Mucosa of rectum (tissue), 2 donors: ENCODE data around the gene PIERCE2.
"Not testable (repeated sequence)": the region's sequence is repeated elsewhere in the genome, so short reads cannot be mapped to it uniquely, and the experiment has no call there.

Experiments used
- H3K27ac ChIP-seq, 2 donors: one replicate each; pipeline ENCODE4 v1.7.0; 2013; ENCODE audit warnings: inconsistent platforms in 2 of 2, low read depth in 2 of 2, low read length in 2 of 2
- H3K27me3 ChIP-seq, 2 donors: one replicate each; pipeline ENCODE4 v1.7.0; 2013; ENCODE audit warnings: low read length in 2 of 2; ENCODE audit not compliant: control insufficient read depth in 2 of 2, insufficient read depth in 2 of 2
- H3K36me3 ChIP-seq, 2 donors: one replicate each; pipeline ENCODE4 v1.7.0; 2013; ENCODE audit warnings: low read length in 2 of 2; ENCODE audit not compliant: control insufficient read depth in 2 of 2, insufficient read depth in 2 of 2
- H3K4me1 ChIP-seq, 2 donors: one replicate each; pipeline ENCODE4 v1.7.0; 2013; ENCODE audit warnings: low read length in 2 of 2, mild to moderate bottlenecking in 1 of 2; ENCODE audit not compliant: control insufficient read depth in 2 of 2, insufficient read depth in 2 of 2
- H3K4me3 ChIP-seq, 2 donors: one replicate each; pipeline ENCODE4 v1.7.0; 2013; ENCODE audit warnings: low read length in 2 of 2
- H3K9ac ChIP-seq, 2 donors: one replicate each; pipeline ENCODE4 v1.7.0; 2013; ENCODE audit warnings: low read length in 2 of 2, low read depth in 1 of 2, mild to moderate bottlenecking in 1 of 2
- H3K9me3 ChIP-seq, 2 donors: one replicate each; pipeline ENCODE4 v1.7.0; 2013; ENCODE audit warnings: low read length in 2 of 2; ENCODE audit not compliant: control insufficient read depth in 2 of 2
- donor health status: healthy.
- donor health status: Normal muscosa, but diverticular disease.

PIERCE2 gene

DNA sequence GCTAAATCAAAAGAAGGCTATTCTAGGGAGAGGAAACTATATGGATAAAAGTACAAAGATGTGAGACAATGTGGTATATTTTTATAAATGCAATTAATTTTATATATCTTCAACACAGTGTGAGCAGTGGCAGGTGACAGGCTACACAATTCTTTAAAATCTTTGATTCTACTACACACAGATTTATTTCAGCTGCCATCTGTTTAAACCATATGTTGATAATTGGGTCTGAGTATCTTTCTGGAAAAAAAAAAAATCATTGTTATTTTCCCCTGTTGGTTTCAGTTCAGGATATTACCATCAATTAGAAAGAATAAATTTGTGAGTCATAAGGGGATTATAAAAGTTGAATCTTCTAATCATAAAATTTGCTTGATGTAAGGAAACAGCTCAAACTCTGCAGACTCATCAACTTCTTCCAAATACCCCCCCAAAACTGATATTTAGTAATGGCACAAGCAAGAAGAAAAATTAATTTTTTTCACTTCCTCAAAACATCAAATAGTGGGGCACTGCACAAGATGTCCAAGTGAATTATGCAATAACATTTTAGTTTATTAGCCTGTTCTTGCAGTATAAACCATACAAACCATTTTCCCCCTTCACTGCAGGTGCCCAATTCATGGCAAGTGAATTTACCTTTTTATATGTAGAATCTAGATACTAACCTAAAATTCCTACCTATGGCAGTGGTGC, 12.0 kb downstream of the PIERCE2 start:
- Histone ChIP-seq H3K36me3 (no peaks in the 10 kb centered on the region), H3K9ac (no peak overlapping the region), H3K4me1 (no peaks in the 10 kb centered on the region), H3K4me3 (no peak overlapping the region), H3K9me3 (no peaks in the 10 kb centered on the region), H3K27ac (no peak overlapping the region), H3K27me3 (no peaks in the 10 kb centered on the region)

DNA sequence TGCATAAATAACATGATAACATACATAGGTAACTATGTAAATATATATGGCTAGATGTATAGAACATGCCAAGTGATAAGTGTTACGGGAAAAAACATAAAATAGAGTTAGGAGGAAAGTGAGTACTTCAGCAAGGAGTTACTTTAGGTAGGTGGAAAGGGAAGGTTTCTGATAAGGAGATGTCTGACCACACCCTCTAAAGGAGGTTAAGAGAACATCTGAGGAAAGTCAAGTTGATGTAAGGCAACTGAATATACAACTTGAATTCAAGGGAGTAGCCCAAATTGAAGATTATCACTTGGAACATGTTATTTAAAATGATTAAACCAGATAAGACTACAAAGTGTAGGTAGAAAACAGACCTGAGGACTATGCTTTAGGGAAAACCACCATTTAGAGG, 13.8 kb downstream of the PIERCE2 start:
- Histone ChIP-seq H3K36me3 (no peaks in the 10 kb centered on the region), H3K27me3 (no peaks in the 10 kb centered on the region), H3K4me1 (no peaks in the 10 kb centered on the region), H3K27ac (no peak overlapping the region), H3K9me3 (no peaks in the 10 kb centered on the region), H3K4me3 (no peak overlapping the region), H3K9ac (no peak overlapping the region)

GRCh38 chr15:55434989-55435825, 26.9 kb downstream of the PIERCE2 start:
- Histone ChIP-seq H3K36me3 (no peaks in the 10 kb centered on the region), H3K4me3 (no peak overlapping the region)

GRCh38 chr15:55443141-55443540, 34.8 kb downstream of the PIERCE2 start:
- not testable (repeated sequence) for H3K9ac ChIP-seq, H3K36me3 ChIP-seq, H3K27me3 ChIP-seq, H3K9me3 ChIP-seq, H3K4me3 ChIP-seq, H3K4me1 ChIP-seq, H3K27ac ChIP-seq

More at GRCh38 chr15:55434989-55435825, 26.9 kb downstream of the PIERCE2 start:
- Histone ChIP-seq H3K4me1 (no peaks in the 10 kb centered on the region), H3K27me3 (no peaks in the 10 kb centered on the region), H3K9me3 (no peaks in the 10 kb centered on the region), H3K27ac (no peak overlapping the region), H3K9ac (no peak overlapping the region)

DNA sequence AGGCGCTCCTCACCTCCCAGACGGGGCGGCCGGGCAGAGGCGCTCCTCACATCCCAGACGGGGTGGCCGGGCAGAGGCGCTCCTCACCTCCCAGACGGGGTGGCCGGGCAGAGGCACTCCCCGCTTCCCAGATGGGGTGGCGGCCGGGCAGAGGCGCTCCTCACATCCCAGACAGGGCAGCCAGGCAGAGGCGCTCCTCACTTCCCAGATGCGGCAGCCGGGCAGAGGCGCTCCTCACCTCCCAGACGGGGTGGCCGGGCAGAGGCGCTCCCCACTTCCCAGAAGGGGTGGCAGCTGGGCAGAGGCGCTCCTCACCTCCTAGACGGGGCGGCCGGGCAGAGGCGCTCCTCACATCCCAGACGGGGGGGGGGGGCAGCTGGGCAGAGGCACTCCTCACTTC, 37.6 kb downstream of the PIERCE2 start:
- not testable (repeated sequence) for H3K27me3 ChIP-seq, H3K4me3 ChIP-seq, H3K4me1 ChIP-seq, H3K27ac ChIP-seq, H3K36me3 ChIP-seq, H3K9me3 ChIP-seq, H3K9ac ChIP-seq

GRCh38 chr15:55446379-55447029, 38.2 kb downstream of the PIERCE2 start:
- not testable (repeated sequence) for H3K27me3 ChIP-seq, H3K9ac ChIP-seq, H3K36me3 ChIP-seq, H3K9me3 ChIP-seq, H3K4me1 ChIP-seq, H3K4me3 ChIP-seq, H3K27ac ChIP-seq

- H3K9ac ChIP-seq, H3K36me3 ChIP-seq, H3K27ac ChIP-seq, H3K4me1 ChIP-seq, H3K27me3 ChIP-seq, H3K9me3 ChIP-seq, H3K4me3 ChIP-seq: not testable (repeated sequence)
These were observed 38.7 kb downstream of the PIERCE2 start for GRCh38 chr15:55447030-55447394.

GRCh38 chr15:55457401-55458022, 49.2 kb downstream of the PIERCE2 start:
- Histone ChIP-seq H3K4me1 (no peaks in the 10 kb centered on the region), H3K27me3 (no peaks in the 10 kb centered on the region), H3K27ac (no peak overlapping the region), H3K9ac (no peak overlapping the region), H3K9me3 (no peaks in the 10 kb centered on the region), H3K4me3 (no peak overlapping the region), H3K36me3 (no peaks in the 10 kb centered on the region)

- H3K9me3 ChIP-seq, result no peaks in the 10 kb centered on the region
- no peaks in the 10 kb centered on the region for H3K36me3 ChIP-seq
- H3K4me3 ChIP-seq, result no peak overlapping the region
- no peak overlapping the region for H3K27ac ChIP-seq
- no peaks in the 10 kb centered on the region for H3K27me3 ChIP-seq
- H3K9ac ChIP-seq, result no peak overlapping the region
- H3K4me1 ChIP-seq, result no peaks in the 10 kb centered on the region
These were observed 53.2 kb downstream of the PIERCE2 start for GRCh38 chr15:55461447-55461846.

DNA sequence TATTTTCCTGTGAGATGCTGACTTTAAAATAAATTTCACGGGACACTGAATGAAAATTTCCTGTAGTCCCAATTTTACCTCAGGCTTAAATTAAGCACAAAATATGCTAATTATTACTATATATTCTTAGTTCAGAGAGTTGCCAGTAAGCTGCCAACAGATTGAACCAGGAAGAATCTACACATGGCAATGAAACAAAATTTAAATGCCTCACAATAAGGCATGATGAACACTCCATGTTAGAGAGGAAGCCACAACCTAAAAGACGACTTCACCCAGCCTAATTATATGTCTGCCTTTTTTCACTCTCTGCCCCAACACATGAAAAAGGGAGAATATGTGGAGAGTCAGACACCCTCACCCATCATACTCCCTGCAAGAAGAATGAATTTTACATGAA, 60.0 kb downstream of the PIERCE2 start:
- H3K4me1 ChIP-seq, result no peaks in the 10 kb centered on the region
- H3K36me3 ChIP-seq, result no peaks in the 10 kb centered on the region
- no peaks in the 10 kb centered on the region for H3K27me3 ChIP-seq
- H3K9me3 ChIP-seq, result no peaks in the 10 kb centered on the region
- H3K4me3 ChIP-seq, result no peak overlapping the region
- no peak overlapping the region for H3K27ac ChIP-seq
- H3K9ac ChIP-seq, result no peak overlapping the region
